ENCODE results near the gene SPRTN.

Gene SPRTN

DNA sequence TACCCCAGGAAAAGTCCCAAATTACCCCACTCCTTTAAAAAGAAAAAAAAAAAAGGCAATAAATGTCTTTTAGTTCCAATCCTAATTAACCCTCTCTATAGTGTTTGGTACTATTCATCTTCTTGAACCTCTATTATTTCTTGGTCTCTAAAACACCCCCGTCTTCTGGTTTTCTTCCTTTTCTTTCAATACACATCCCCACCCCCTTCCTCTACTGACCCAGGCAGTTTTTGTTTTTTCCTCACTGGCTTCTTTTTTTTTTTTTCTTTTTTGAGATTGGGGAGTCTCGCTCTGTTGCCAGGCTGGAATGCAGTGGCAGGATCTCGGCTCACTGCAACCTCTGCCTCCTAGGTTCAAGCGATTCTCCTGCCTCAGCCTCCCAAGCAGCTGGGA is 57.9 kb downstream of the SPRTN start:
- Histone ChIP-seq H3K36me3 (ENCODE audit: insufficient read depth) (no peaks in the 10 kb centered on the region), H3K27ac (no peak overlapping the region), H4K20me1 (ENCODE audit: insufficient read depth) (no peaks in the 10 kb centered on the region), H3K4me2 (no peak overlapping the region), H3K27me3 (ENCODE audit: insufficient read depth, low read depth) (no peaks in the 10 kb centered on the region), H3K4me1 (ENCODE audit: low read depth, poor library complexity, severe bottlenecking) (no peaks in the 10 kb centered on the region), H3K79me2 (ENCODE audit: insufficient read depth, low read depth) (no peaks in the 10 kb centered on the region; the same call in 1 of the 2 replicates), H3K9ac (no peak overlapping the region), H3K4me3 (IDR thresholded peaks at IDR 0.05; ENCODE audit: insufficient read depth, low read depth, low read length) (no peak overlapping the region), H2AFZ (ENCODE audit: low read depth) (no peak overlapping the region)
- no peak for TF ChIP-seq CTCF (conservative IDR thresholded peaks at IDR 0.05; ENCODE audit: low read depth, low read length)

- no peak overlapping the region for H3K4me3 ChIP-seq (IDR thresholded peaks at IDR 0.05; ENCODE audit: insufficient read depth, low read depth, low read length)
- H3K79me2 ChIP-seq (ENCODE audit: insufficient read depth, low read depth), result no peaks in the 10 kb centered on the region; the same call in 1 of the 2 replicates
- H3K27me3 ChIP-seq (ENCODE audit: insufficient read depth, low read depth), result no peaks in the 10 kb centered on the region
- no peak overlapping the region for H3K9ac ChIP-seq
- no peak overlapping the region for H2AFZ ChIP-seq (ENCODE audit: low read depth)
- H3K4me1 ChIP-seq (ENCODE audit: low read depth, poor library complexity, severe bottlenecking), result no peaks in the 10 kb centered on the region
- H3K27ac ChIP-seq, result no peak overlapping the region
- H4K20me1 ChIP-seq (ENCODE audit: insufficient read depth), result no peaks in the 10 kb centered on the region
- no peaks in the 10 kb centered on the region for H3K36me3 ChIP-seq (ENCODE audit: insufficient read depth)
- TF ChIP-seq CTCF (conservative IDR thresholded peaks at IDR 0.05; ENCODE audit: low read depth, low read length), result no peak
- H3K4me2 ChIP-seq, result no peak overlapping the region
Measured at GRCh38 chr1:231396643-231397042, 58.5 kb downstream of the SPRTN start.

DNA sequence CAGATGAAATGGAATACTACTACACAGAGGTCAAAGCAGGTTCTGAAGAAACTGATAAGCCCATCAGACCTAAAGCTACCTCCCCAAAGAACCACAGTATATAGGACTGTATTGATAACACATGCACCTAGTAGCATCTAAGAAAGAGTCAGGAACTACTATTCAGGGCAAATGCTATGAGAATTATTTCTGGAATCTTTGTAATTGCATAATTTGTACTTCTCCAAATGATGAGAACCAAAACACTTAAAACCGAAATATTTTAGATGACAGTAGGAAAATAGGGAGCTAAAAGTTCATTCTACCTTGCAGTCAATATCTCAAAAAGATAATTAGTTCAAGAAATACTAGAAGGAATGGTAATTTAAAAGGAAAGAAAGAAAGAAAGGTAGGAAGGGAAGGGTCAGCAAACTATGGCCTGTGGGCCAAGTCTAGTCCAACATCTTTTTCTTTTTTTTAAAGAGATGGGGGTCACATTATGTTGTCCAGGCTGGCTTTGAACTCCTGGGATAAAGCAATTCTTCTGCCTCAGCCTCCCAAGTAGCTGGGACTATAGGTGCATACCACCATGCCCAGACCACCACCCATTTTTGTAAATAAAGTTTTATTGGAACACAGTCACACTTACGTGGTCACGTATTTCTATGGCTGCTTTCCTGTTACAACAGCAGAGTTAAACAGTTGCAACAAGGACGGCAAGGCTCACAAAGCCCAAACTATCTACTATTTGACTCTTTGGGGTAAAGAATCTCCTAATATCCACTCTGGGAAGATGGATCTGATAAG is 60.0 kb downstream of the SPRTN start:
- Histone ChIP-seq H3K36me3 (ENCODE audit: insufficient read depth) (no peaks in the 10 kb centered on the region), H4K20me1 (ENCODE audit: insufficient read depth) (no peaks in the 10 kb centered on the region), H3K9ac (no peak overlapping the region), H3K27me3 (ENCODE audit: insufficient read depth, low read depth) (no peaks in the 10 kb centered on the region), H3K4me3 (IDR thresholded peaks at IDR 0.05; ENCODE audit: insufficient read depth, low read depth, low read length) (no peak overlapping the region), H3K4me2 (no peak overlapping the region), H3K4me1 (ENCODE audit: low read depth, poor library complexity, severe bottlenecking) (no peaks in the 10 kb centered on the region), H3K79me2 (ENCODE audit: insufficient read depth, low read depth) (no peaks in the 10 kb centered on the region; the same call in 1 of the 2 replicates), H3K27ac (no peak overlapping the region), H2AFZ (ENCODE audit: low read depth) (no peak overlapping the region)
- no peak for TF ChIP-seq CTCF (conservative IDR thresholded peaks at IDR 0.05; ENCODE audit: low read depth, low read length)

GRCh38 chr1:231401478-231401877 is 63.4 kb downstream of the SPRTN start:
- Histone ChIP-seq H3K79me2 (ENCODE audit: insufficient read depth, low read depth) (peaks cover 4% of the 10 kb centered on the region; the same call in 1 of the 2 replicates), H3K27me3 (ENCODE audit: insufficient read depth, low read depth) (no peaks in the 10 kb centered on the region), H4K20me1 (ENCODE audit: insufficient read depth) (no peaks in the 10 kb centered on the region)

More at GRCh38 chr1:231401478-231401877, 63.4 kb downstream of the SPRTN start:
- H3K36me3 ChIP-seq (ENCODE audit: insufficient read depth), result no peaks in the 10 kb centered on the region
- no peak overlapping the region for H3K4me2 ChIP-seq
- H3K4me1 ChIP-seq (ENCODE audit: low read depth, poor library complexity, severe bottlenecking), result no peaks in the 10 kb centered on the region
- H2AFZ ChIP-seq (ENCODE audit: low read depth), result no peak overlapping the region
- H3K4me3 ChIP-seq (IDR thresholded peaks at IDR 0.05; ENCODE audit: insufficient read depth, low read depth, low read length), result no peak overlapping the region
- no peak for TF ChIP-seq CTCF (conservative IDR thresholded peaks at IDR 0.05; ENCODE audit: low read depth, low read length)
- H3K27ac ChIP-seq, result no peak overlapping the region
- H3K9ac ChIP-seq, result no peak overlapping the region
